HG03139 (cell line): ENCODE data around the gene PDE4D.

Source experiments
- ATAC-seq: cut with Tn5 transposase; IDR thresholded peaks from one replicate; pipeline ENCODE4 v1.9.1; 2021; ENCODE audit not compliant: unreplicated experiment

PDE4D gene

GRCh38 chr5:59268756-59269415, 624.6 kb downstream of the PDE4D start:
- ATAC-seq, result no peak

DNA sequence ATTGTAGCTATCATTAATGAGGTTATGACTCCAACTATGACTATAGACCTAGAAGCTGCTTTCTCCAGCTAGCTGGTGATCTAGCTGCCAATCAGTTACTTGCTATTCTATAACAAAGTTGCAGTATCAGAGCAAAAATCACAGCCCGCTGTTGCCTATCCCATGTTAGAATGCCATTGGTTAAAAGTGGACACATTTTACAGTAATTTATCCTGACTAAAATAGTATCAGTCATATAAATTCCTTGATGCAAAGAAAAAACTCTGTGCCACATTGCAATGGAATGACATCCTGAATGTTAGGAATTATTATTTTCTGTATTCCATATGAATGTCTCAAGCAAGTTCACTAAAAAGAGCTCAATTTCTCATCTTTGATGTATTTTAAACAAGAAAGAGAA, 626.5 kb downstream of the PDE4D start:
- no peak for ATAC-seq

DNA sequence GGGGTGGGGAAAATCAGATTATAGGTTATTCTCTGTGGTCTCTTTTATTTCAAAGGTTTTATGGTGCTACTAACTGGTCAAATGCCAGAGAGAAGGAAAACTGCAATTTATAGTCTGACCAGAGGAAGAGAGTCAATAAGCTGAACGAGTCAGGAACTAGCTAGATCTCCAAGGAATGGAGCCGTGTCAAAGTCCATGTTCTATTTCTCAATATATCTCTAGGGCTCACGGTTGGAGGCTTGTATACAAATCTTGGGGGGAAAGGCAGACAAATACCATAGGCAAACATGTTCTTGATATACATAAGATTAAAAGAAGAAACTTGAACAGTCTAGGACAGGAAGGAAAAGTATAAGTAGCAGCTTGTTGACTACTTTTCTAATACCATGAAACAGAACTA, 627.1 kb downstream of the PDE4D start:
- no peak for ATAC-seq

DNA sequence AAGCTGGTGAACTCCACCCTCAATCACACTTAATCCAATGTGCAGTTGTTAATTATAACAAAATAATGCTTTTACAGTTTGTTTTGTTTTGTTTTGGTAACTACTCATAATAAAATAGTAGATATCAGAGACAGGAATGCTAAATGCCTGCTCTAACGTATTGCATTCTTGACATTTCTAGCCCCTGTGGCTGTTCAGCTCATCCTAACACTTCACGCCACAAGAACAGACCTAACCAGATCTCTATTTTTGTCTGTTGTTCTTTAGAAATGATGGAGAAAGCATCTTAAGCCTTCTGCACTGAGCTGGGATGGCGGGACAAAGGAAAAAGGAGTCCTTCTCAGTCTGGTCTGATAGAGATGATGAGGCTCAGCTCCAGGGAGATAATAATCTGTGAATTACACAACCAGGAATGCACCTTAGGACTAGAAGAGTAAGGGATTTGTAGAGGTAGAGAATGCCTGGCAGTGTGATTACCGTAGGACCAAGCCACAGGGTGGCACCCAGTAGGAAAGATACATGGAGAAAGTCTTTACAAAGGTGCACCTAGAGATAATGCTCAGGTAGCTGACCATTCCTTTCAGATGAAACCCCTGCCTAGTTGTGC, 628.8 kb downstream of the PDE4D start:
- ATAC-seq, result no peak

DNA sequence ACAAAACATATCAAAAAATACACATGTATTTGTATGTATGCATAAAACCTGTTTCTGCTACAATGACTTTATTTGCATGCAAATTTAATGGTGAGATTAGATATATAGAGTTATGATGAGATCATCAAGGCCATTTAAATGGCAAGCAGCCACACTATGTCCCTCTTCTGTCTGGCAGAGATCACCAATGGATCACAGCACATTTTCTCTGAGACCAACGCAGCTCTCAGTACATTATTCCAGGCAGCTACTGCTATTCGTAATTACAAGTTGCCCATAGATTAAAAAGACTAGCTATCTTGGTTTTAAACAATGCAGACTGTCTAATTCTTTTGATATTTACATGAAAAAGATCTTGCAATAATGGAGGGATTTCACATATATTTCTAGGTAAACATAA, 629.5 kb downstream of the PDE4D start:
- no peak for ATAC-seq

DNA sequence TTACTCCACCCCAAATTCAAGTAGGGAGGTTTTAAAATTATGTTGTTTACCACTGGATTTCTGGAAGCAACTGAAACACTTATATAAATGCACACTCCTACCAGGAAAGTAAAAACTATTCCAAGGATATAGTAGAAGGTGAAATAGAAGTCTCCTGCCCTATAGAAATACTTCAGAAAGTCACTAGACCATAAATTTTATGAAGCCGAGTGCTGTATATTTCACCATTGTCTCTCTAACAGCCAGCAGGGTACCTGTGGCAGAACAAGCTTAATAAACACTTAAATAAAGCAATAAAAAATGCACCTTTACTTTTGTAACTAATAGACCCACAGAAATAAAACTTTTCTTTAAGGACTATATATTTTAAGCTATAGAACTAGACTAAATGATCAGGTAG, 631.6 kb downstream of the PDE4D start:
- ATAC-seq, result no peak

DNA sequence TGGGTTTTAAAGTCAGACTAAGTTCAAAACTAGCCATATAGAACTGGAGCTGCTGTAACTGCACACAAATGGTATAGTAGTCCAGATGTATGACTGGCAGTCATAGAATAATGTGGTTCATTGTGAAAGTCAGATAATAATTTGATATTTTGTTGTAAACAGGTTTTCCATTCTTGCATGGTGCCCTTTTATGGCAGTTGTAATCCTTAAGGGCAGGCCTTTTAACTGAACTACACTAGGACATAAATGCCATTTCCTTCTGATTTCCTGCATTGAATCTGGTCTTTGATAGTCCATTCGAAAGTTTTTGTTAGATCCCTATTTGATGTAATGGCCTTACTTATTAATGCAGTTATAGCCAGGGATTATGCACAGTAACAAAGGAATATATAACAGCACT, 632.6 kb downstream of the PDE4D start:
- no peak for ATAC-seq

GRCh38 chr5:59260200-59260599, 633.3 kb downstream of the PDE4D start:
- no peak for ATAC-seq

DNA sequence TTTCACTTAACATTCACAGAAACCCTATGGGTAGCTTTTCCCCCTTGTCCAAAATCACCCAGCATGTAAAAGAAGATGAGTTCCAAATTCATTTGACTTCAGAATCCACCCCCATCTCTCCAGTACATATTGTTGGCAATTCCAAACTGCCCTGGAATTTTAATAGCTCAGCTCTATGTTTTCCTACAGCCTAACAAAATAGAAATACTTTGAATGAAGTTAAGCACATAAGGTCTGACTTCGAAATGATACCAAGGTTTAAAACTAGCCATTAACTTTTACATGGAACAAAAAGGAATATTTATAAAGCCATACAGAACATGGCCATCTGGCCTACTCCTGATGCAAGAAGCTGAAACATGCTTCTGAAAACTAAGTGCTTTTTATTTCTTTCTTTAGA, 634.3 kb downstream of the PDE4D start:
- no peak for ATAC-seq

- ATAC-seq, result no peak
Measured at GRCh38 chr5:59257488-59258400, 635.8 kb downstream of the PDE4D start.

DNA sequence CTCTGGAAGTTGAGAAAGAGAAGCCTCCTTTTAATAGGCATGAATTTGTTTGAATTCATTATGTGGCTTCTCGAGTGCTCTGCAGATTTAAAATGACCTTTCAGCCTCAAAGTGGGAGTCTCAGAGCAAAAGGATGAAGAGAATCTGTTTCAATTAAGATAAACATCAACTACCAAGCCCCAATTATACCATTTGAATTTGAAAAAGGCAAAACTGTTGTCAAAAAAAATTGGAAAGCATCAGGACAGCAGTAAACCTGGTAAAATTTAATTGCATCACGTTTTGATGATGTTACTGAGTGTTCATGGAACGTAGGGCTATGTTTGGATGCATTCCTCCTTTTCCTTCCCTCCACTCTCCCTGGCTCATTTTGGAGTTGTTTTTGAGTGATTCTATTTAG, 637.2 kb downstream of the PDE4D start:
- ATAC-seq, result no peak

DNA sequence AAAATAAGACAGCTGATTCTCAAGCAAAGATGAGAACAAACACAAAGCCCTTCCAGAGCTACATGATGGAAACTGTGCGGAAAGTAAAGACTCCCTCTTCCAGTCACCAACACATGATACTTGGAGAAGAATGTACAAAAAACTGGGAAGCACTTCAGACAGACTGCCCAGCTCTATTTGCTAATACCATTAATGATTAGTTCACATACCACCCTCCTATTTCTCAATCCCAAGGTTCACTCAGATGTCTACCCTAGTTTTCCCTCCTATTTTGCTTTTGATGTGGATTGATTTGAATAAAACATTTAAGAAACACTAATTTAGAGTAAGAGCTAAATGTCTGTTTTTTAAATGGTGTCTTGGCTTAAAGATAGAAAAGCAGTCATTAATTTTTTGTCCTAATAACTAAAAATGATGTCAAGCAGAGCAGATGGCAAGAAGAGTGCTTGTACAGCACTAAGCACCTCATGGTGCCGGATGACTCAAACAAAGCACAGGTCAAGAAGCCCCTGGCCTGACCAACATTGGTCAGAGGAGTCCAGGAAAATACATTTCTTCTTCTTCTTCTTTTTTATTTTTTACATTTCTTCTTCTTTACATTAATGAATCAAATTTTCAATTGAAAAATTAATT, 639.4 kb downstream of the PDE4D start:
- ATAC-seq, result no peak

DNA sequence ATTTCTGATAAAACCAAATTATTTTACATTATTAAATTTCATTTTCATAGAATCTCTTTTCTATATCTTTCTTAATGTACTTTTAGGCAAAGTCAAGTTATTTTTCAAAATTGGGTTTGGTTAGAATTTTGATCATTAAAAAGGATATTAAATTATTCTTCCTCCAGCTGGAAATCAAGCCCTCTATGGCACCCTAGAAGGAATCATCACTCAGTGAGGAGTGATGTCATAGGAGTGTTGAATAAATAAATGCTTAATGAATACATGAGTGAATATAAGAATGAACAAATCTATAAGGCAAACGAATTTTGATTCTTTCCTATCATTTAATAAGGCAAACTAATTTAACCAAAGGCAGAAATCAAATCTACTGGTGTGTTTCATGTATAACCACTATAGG, 639.9 kb downstream of the PDE4D start:
- ATAC-seq, result no peak

GRCh38 chr5:59251627-59252026, 641.9 kb downstream of the PDE4D start:
- ATAC-seq, result no peak

- ATAC-seq, result no peak
Measured at GRCh38 chr5:59249726-59250125, 643.8 kb downstream of the PDE4D start.

- ATAC-seq, result no peak
Measured at GRCh38 chr5:59249160-59249559, 644.4 kb downstream of the PDE4D start.

- no peak for ATAC-seq
Measured at GRCh38 chr5:59246882-59247281, 646.6 kb downstream of the PDE4D start.

GRCh38 chr5:59246145-59246869, 647.2 kb downstream of the PDE4D start:
- ATAC-seq, result no peak

GRCh38 chr5:59245198-59245597, 648.3 kb downstream of the PDE4D start:
- ATAC-seq, result no peak

DNA sequence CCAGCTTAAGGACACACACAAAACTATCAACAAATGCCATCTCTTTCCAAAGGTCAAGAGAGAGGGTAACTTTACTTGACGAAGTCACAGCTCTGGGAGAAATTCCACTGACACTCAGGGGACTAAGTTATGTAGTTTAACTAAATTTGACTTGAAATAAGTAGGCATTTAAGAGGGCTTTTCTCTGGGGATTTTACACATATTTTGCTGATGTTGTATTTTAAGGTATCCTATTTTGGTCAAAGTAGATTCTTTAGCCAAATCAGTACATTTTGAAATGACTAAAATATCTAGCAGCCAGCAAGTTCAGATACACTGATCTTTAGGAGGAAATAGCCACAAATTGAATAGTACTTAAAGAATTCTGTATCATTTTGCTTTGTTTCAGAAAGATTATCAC, 652.0 kb downstream of the PDE4D start:
- no peak for ATAC-seq

- ATAC-seq, result no peak
Measured at GRCh38 chr5:59241119-59241518, 652.4 kb downstream of the PDE4D start.
